Measurements from ENCODE around the gene EFNA5.

EFNA5 gene

DNA sequence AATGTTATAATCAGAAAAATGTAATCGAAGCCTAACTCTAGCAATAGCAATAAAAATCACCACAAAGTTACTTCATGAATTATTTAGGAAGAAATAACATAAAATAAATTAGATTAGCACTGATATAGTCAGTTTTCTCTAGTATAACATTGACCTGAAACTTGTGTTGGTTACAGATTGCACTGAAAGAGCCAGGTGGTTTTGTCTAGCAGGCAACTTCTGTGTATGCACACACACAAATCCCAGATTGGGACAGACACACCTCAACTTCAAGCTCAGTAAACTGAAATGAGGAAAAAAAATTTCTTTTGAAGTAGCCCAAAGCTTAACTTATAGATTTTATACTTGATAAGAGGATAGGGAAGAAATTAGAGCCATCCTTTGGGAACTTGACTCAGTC, 129.3 kb downstream of the EFNA5 start:
- no peak for DNase-seq

DNA sequence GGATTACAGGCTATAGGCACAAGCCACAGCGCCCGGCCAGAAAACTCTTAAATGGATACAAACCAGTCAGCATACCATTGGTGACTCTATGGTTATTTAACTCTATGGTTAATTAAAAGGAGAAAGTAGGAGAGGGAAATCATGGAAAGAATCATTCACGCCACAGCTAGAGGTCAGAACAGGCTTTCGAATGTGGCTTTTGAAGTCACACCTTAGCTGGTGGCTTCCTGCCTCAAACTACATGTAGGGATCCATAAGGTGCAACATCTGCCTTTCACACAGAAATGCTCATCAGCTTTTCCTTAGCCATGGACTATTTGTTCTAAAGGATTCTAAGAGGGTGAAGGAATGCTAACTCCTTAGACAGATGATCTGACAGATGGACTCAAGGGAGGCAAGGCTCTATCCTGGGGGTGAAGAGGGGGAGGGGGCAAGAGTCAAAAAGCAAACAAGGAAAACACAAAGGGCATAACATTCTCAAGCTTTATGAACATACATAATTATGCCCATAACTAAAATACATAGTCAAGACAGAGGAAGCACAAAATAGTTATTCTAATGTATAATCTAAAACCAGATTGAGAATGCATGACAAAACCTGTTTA, 130.9 kb downstream of the EFNA5 start:
- DNase-seq: no peak

DNA sequence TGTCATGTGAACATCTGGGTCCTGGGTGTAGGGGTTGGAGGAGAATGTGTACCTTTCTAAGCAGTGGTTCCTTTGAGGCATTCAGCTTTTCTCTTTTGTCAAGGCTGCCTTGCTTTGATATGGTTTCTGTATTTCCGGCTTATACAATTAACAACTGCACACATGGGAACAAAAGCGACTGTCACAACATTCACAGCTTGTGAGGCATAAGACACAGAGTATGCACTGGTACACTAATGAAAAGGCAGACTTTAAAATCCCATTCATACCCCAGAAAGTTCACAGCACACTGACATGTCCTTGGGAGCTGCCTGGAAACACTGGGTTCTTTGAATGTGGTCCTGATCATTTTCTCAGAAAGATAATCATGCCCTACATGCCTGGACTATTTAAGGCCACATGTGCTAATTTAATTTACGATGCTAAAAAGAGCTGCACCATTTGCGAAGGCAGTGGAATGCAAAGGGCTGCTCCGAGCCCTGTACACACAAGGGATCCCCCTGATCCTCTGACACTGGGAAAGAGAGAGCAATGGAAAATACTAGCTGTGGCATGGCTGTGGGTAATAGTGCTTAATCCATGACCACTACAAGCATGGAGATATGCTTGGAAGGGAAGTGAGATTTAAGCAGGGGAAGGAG, 131.8 kb downstream of the EFNA5 start:
- DNase-seq: no peak

DNA sequence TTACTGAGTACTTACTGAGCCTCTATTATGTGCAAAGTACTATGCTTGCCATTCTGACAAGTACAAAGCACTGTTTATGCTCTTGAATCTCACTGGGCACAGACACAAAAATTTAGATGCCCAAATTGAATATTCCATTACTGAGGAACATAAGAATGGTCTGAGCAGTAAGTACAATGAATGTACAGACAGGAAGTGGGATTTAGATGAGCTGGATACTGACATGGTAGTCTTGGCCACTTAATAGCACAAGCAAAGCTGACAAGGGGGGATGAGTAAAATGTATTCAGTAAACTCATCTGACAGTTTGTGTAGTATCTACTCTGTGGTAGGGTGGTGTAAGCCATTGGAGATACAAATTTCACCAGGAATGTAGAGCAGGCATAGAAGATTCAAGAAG, 132.4 kb downstream of the EFNA5 start:
- DNase-seq: no peak

DNA sequence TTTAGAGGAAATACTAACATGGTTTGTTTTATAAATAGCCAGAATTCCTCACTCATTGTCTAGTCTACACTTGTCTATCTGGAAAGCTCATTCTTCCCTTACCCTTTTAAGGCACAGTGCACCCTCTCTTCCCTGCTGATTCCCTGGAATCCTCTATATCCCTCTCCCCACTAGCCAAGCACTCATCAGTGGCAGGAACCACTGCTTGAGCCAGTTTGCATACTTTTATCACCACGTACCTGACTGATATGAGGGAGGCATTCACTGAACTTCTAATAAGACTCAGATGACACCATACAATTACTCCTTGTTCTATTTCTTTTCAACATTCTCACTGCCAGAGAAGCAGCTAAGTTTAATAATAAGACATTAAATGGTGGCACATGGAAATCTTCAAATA, 134.9 kb downstream of the EFNA5 start:
- no peak for DNase-seq

DNA sequence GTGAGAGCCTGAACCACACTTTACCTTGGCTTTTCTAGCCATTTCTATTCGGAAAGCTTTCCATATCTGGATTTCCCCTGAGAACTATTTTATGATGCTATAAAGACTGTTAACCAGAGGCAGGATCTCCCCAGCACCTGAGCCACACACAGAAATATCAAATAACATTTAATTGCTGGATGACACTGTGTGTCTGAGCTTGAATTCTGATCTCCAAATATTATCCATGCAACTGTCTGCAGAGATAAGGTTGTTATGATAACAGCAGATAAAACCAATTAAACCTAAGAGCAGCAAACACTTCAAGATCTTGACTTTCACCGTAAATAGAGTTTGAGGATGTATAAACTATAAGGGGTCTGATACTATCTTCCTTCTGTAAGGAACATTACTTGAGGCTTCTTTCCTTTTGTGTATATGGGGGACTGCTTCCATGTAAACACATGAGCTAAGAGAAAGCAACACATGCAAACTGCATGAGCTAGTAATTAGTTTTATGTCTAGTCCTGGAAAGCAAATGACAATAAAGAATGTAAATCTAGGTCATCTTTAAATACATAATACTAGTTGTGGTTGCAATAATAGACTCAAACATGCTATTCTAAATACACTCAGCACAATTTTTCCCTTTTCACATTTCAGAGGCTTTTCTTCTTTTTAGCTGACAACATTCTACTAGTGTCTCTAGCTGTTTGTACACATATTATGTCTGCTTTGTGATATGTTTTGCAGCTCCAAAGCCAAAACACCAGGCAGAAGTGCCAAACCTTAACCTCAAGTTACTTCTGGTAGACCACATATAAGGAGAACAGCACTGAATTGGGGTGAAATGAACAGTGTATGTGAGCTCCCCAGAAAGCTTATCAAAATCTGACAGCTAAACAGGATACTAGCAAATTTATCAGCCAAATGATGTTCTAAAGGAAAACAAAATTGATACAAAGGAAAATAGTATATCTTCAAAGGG, 136.5 kb downstream of the EFNA5 start:
- DNase-seq: peak; percentile 65

DNA sequence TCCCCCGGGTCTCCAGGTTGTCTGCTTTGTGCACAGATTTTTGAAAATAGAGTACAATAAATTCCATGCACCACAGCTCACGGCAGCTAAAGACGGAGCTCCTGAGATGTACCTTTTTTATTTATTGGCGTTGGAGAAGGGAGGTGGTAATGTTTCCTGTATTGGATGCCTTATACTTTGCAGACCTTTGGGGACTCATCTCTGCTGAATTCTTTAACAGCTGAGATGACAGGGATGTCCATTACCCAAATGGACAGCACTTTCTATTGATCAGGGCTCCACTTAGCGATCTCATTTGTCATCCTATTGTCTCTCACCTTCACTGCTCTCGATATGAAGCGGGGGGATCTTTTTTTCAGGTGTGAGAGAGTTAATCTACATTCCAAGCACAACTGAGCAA, 137.8 kb downstream of the EFNA5 start:
- no peak for DNase-seq

DNA sequence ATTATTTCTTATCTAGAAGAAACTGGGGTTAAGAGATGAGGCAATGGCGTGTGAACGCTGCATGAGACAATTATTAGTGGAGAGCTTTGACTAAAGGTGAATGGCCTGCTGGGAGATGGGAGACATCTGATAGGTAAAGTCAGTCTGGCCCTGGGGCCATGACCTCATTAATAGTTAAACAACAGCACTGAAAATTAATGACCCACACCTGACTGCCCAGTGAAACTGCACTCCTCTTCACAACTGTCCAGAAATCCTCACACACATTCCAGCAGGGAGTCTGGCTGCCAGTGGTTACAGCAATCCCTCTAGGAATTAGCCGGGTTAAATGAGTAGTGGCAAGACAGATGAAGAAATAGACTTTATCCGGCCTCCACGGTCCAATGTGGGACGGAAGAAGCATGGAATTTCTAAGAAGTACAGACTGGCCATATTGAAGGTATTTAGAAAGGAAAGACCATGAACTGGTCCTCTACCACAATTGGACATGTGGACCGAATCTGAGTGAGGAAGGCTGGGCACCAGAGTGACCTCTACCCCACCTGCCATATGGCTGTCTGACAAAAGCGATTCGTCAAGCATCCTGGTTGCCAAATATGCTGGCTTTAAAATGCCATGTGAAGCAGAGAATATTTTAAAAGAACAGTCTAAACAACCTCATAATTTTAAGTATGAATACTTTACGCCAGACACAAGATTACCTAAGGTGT, 138.4 kb downstream of the EFNA5 start:
- DNase-seq: peak; percentile 22

DNA sequence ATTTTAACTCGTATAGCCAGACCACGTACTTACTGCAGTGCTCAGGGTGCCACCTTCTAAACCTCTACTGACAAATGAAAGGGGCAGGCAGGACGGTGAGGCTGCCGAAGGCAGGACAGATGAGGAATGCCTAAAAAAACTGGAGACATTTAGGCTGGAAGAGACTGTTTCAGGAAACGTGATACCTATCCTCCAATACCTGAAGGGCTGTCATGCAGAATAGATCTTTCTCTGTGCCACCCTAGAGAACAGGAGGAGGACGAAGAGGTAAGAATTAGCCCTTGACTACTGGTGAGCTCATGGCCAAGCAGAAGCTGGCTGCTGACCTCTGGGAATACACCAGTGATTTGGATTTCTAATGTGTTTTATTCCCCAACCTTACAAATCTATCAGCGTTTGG, 139.4 kb downstream of the EFNA5 start:
- DNase-seq: no peak

DNA sequence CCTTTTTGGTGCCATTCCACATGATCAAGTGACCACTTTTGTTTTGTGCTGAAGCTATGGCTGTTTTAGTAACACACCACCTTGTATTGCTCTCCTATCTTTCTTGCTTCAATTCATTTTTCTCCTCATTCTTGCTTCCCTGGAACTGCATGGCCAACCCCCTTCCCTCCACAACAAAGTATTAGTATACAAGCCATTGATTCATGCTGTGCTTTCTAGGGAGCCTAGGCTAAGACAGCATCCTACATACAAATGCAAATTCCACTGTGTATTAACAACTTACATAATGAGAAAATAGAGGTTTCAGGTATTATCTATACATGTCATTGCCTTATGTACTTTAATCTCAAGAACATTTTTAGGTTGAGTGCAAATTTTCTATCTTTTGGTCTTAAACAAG, 141.1 kb downstream of the EFNA5 start:
- no peak for DNase-seq

DNA sequence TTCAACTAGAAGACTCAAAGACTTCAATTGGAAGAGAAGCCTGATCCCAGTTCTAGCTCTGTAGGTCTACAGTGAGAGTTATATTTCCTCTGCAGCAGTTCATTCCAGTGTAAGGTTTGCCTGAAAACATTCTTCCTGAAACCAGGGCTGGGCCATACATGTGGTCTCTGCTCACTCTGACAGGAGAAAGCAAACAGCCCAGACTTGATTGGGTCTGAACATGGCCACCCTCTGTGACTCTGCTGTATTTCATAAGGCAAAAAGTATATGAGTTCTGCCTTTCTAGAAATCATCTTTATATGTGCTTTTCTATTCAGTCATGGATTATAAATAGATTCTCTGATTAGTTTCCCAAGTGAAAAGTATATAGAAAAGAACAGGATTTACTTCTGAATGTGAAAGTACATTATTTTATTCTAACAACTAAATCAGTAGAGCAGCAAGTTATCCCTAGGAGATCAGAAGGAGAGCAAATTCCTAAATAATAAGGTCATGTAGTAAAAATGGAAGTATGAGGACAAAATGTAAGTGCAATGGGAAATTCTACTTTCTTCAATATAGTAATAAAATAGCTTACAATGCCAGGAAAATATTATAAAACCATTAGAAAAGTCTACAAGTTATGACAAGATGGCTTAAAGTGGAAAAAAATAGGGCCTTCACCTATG, 144.3 kb downstream of the EFNA5 start:
- DNase-seq: no peak

DNA sequence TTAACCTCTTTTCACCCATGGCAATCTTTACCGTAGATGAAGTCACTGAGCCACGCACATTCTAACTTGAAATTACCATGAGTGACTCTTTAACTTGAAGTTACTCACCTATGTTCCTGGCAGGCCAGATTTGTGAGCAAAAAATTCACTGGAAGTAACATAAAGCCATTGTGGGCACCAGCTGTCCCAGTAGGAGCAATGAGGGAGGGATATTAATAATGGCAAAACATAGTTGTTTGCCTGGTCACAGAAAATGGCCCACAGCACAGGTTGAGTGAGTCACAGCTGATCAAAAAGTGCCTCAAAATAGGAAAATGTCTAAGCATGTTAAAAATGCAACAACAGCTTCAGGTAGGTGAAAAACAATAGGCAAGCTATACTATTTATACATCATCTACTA, 146.6 kb downstream of the EFNA5 start:
- no peak for DNase-seq

DNA sequence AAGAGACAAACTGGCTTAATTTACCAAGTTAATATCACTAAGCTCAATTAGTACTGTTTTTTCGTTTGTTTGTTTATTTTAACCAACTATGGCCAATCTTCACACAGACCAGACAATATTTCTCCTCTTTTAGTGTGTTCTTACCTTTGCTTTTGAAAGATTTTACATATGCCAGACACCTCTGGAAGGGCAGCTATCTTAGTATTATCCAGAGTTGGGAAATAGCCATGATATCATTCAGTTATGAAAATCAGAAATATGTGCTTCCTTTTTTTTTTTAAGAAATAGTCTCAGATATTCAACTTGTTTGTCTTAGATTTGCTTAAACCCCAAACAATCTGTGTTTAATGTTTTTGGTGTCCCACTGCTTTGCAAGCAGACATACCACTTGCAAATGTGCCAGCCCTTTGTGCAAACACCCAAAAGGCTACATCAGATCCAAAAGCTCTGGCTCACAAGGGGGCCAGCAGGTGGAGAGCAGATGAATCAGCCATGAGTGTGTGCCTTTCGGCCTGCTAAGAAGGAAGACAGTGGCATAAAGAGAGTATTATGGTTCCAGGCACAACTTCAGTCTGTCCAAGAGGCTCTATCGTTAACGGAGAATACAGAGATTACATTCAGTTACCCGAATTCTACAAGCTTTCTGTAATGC, 147.6 kb downstream of the EFNA5 start:
- DNase-seq: peak; percentile 50

DNA sequence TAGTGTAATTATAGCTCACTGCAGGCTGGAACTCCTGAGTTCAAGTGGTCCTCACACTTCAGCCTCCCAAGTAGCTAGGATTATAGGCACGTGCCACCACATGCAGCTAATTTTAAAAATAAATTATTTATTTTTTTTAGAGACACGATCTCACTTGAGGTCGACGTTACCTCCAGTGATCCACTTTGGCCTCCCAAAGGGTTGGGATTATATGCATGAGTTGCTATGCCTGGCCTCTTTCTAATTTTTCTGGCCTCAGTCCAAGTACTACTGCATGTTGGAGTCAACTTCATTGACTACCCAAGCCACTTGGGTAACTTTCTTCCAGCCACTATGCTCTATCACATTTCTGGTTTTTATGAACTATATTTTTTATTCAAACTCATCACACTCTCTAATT, 148.3 kb downstream of the EFNA5 start:
- no peak for DNase-seq

DNA sequence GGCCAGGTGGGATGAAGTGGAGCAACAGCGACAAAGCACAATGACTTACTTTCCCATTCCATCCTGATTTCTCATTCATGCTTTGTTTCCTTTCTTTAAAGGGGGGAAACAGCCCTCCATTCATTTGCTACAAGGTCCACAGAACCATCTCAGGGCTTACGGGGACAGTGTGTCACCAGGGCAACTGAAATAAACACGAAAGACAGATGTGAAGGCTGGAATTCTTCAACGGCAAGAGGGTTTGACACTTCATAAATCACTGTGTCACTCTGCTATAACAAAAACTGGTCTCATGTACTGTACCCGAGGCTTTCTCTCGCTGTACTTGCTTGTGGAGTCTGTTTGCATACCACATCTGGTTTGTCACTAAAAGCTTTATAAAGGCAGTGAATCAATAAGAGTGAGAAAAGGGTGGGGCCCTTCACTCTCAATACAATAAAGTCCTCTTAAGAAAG, 150.8 kb downstream of the EFNA5 start:
- DNase-seq: peak; percentile 35

DNA sequence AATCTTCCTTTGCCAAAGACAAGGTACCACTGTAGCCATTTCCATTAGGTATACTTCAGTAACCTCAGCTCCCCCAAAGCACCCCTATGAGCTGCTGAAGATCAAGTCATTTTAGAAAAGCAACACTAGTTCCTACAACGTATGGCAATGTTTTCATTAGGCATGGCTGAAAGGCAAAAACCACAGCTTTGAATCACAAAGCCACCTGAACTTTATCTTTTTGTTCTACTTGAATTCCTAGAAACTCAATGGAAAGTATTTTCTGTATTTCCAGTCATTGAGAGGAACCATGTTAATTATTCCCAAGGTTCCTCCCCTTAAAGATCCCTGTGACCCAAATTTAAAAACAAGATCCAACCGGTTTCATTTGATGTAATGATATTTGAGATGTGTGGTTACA, 152.1 kb downstream of the EFNA5 start:
- no peak for DNase-seq

DNA sequence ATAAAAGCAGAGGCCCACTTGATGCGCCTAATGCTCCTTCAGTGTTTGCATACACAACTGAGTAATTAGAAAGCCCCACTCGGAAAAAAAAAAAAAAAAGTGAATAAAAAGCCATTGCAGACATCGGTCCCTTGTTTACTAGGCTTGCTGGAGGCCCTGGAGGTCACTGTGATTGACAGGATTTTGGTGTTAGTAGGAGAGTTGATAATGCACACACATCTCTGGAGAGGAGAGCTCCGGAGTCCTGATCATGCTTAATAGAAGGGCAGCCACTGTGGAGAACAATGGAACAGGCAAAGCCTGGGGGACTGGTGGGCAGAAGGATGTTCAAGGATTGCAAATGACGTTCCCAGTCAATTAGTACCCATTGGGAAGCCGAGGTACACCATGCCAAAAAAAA, 152.5 kb downstream of the EFNA5 start:
- no peak for DNase-seq

DNA sequence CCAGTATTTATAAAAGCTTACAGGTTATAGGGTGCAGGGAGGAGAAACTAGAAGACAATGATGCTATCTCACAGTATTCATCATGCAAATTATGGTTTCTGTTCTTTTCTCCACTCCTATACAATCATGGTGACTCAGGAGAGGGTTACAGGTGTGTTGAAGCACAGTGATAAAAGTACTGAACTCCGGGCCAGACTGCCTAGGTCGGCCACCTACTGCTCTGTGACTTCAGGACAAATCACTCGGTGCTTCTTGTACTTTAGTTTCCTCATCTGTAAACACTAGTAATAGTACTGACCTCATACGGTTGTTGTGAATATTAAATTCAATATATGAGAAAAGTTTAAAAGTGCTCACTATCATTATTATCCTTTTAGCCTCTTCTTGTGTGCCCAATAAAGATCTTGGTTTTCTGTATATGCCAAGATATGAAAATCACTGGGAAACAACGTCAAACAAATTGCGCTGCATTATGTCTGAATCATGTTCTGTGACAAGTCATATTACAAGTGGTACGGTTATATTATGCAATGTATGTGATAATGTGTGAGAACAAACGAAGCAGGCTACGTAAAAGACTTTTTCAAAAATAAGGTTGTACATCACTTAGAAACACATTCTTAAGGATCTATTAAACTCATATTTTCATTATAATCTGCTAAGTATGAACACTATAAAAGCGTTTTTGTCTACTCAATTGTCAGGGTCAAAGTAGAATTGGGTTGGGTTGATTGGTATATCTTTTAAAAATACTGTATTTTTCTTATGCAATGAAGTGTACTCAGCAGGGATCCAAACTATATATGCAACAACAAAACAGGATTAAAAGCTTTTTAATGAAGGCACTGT, 153.3 kb downstream of the EFNA5 start:
- no peak for DNase-seq

DNA sequence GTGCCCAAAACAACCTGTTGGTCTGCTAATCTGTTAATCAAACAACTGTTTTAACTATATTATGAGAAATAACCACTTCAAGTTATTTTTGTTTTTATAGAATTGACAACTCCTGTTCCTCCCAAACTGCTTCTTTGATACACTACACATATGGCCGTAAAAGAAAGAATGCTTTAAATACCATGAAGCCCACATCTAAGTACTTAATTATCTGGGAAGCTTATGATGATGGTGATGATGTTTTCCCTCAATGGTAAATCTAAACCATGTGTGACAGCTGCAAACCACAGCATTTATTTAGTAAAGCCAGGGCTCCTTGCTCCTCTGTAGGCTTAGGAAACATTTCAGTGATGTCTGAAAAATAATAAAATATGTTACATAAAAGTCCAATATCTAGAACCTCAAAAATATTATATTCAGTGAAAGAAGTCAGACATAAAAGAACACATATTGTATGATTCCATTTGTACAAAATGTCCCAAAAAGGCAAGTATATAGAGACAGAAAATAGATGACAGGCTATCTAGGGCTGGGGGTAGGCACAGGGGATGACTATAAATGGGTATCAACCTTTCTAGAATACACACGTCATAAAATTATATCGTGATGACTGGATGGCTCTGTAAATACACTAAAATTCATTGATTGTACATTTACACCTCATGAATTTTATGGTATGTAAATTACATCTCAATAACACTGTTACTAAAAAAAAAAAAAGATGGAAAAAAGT, 154.1 kb downstream of the EFNA5 start:
- no peak for DNase-seq

DNA sequence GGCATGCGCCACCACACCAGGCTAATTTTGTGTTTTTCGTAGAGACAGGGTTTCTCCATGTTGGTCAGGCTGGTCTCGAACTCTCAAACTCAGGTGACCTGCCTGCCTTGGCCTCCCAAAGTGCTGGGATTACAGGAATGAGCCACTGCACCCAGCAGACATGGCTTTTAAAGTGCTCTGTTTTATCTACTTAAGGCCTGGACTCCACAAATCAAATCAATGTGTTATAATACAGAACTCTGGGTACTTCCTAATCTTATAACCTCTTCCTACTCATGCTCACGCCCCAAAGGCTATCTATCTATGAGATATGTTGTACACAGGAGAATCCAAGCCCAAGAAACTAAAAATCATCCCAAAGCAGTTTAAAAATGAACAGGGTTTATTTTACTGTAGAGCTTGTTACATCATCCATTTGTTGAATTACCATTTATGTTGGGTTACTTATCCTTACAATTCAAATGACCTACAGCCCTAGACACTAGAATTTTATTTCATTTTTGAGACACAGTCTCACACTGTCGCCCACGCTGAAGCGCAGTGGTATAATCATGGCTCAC, 155.1 kb downstream of the EFNA5 start:
- DNase-seq: no peak

All from NCI-H146 (cell line).